SK-N-SH (cell line): ENCODE measurements around the gene FBN1.

Source experiments
- EP300 ChIP-seq, 2 experiments: IDR thresholded peaks; 2 replicates each; pipeline versions ENCODE4 v1.4.0 to v1.6.1; 2012; ENCODE audit warnings: borderline replicate concordance in 1 of 2, low read depth in 1 of 2, low read length in 1 of 2
- EZH2phosphoT487 ChIP-seq: fragments of 200-600 bp; sonication (generic); IDR thresholded peaks from 2 replicates; pipeline ENCODE4 v1.6.1; 2017; ENCODE audit warnings: low read depth, mixed run types, mild to moderate bottlenecking, antibody characterized with exemption, moderate library complexity, borderline replicate concordance
- FOSL2 ChIP-seq: IDR thresholded peaks from 2 replicates; pipeline ENCODE4 v1.4.0; 2012; ENCODE audit warnings: low read depth, mild to moderate bottlenecking, moderate library complexity, borderline replicate concordance
- YY1 ChIP-seq: IDR thresholded peaks from 2 replicates; pipeline ENCODE4 v1.4.0; 2012; ENCODE audit warnings: low read depth, mild to moderate bottlenecking
- TF ChIP-seq, protein P1 (sequence below): fragments of 200-600 bp; sonication (generic); IDR thresholded peaks from 2 replicates; pipeline ENCODE4 v1.6.1; 2017; ENCODE audit warnings: antibody characterized with exemption, mild to moderate bottlenecking, moderate library complexity

DNA sequence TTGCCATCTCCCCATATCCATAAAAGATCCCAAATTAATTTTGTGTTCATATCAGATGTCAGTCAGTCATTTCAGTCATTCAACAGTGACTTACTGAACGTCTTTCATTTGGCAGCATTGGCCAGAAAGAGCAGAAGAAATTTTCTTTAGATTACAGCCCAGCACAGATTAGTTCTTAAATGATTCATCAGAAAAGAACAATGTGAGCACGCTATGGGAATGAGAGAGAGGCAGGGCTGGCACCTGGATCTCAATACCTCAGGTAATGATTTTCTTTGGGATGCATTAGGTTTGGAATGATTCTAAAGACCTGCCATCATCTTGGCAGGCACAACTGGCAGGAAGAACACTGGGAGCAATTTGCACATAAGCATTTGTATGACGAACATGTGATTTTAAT, 41.6 kb downstream of the FBN1 start:
- TF ChIP-seq, protein P1, sequence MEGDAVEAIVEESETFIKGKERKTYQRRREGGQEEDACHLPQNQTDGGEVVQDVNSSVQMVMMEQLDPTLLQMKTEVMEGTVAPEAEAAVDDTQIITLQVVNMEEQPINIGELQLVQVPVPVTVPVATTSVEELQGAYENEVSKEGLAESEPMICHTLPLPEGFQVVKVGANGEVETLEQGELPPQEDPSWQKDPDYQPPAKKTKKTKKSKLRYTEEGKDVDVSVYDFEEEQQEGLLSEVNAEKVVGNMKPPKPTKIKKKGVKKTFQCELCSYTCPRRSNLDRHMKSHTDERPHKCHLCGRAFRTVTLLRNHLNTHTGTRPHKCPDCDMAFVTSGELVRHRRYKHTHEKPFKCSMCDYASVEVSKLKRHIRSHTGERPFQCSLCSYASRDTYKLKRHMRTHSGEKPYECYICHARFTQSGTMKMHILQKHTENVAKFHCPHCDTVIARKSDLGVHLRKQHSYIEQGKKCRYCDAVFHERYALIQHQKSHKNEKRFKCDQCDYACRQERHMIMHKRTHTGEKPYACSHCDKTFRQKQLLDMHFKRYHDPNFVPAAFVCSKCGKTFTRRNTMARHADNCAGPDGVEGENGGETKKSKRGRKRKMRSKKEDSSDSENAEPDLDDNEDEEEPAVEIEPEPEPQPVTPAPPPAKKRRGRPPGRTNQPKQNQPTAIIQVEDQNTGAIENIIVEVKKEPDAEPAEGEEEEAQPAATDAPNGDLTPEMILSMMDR = no peak
- TF ChIP-seq EP300 (IDR thresholded peaks at IDR 0.05; ENCODE audit: borderline replicate concordance in 1 of 2, low read depth in 1 of 2, low read length in 1 of 2) (no peak), YY1 (no peak), EZH2phosphoT487 (no peak), FOSL2 (no peak)
